A549 (cell line): ENCODE results near the gene GARS1. TPM values are rescaled to one million over a fixed set of nuclear protein-coding genes. Genes with fewer than 3 reads are reported as not detected.

Experiments
- ATAC-seq, 2 experiments: fragments of 200-7000 bp in 1 of 2; fragments of >200 bp in 1 of 2; cut with Nextera tagmentation in 1 of 2; cut with Tn5 transposase in 1 of 2; 3 replicates each; pipeline versions ENCODE4 v1.8.0 to v1.9.1; 2018 to 2020; ENCODE audit warnings: mild to moderate bottlenecking in 1 of 2, moderate library complexity in 1 of 2
- CTCF ChIA-PET: fragments of 300-600 bp; sonication (Branson Sonifier 250); formaldehyde crosslinking; extraction: SDS; loops from one replicate; lab custom pipeline; 2021; ENCODE audit warnings: antibody characterized with exemption, inconsistent platforms; lab: Yijun Ruan, JAX
- POLR2A ChIA-PET: fragments of 350-600 bp; formaldehyde crosslinking; extraction: SDS; loops from one replicate; lab custom pipeline; 2021; ENCODE audit warnings: antibody characterized with exemption, inconsistent platforms; lab: Yijun Ruan, JAX
- DNase-seq, 2 experiments: peaks; one replicate each; pipeline versions ENCODE4 v3.0.0 to v3.0.0-alpha.2; 2011 to 2016; ENCODE audit warnings: low read depth in 1 of 2, low spot score in 1 of 2
- FAIRE-seq: peaks from 2 replicates; lab custom pipeline; 2011; peaks lifted over from hg19 to GRCh38; lab: Jason Lieb, UNC
- H3K27ac ChIP-seq, 2 experiments: fragments of >200 bp; sonication (Bioruptor Twin); formaldehyde crosslinking; 3 replicates each; pipeline ENCODE4 v1.5.1; 2016 to 2017
- H3K4me1 ChIP-seq: fragments of >200 bp; sonication (Bioruptor Twin); formaldehyde crosslinking; 3 replicates; pipeline ENCODE4 v1.6.1; 2016
- H3K4me2 ChIP-seq: fragments of >200 bp; sonication (Bioruptor Twin); formaldehyde crosslinking; 3 replicates; pipeline ENCODE4 v1.6.1; 2016
- H3K4me3 ChIP-seq: fragments of >200 bp; sonication (Bioruptor Twin); formaldehyde crosslinking; 3 replicates; pipeline ENCODE4 v1.5.1; 2016
- H3K9me3 ChIP-seq: fragments of >200 bp; sonication (Bioruptor Twin); formaldehyde crosslinking; 3 replicates; pipeline ENCODE4 v1.6.1; 2016
- ATOH8 ChIP-seq: fragments of 250-450 bp; sonication (Bioruptor Pico); IDR thresholded peaks from 2 replicates; pipeline ENCODE4 v1.5.0; 2020; ENCODE audit warnings: low read depth, mild to moderate bottlenecking, moderate library complexity
- CEBPB ChIP-seq, 2 experiments: fragments of >200 bp in 1 of 2; sonication (Bioruptor Twin) in 1 of 2; formaldehyde crosslinking in 1 of 2; IDR thresholded peaks; 2 replicates each; pipeline ENCODE4 v1.6.1; 2012 to 2016
- CHD2 ChIP-seq: fragments of 150-350 bp; IDR thresholded peaks from 2 replicates; pipeline ENCODE4 v1.6.1; 2014; ENCODE audit warnings: low read length; ENCODE audit not compliant: partially characterized antibody
- CHD4 ChIP-seq: fragments of 200-600 bp; sonication (generic); IDR thresholded peaks from 2 replicates; pipeline ENCODE4 v1.6.1; 2016; ENCODE audit warnings: antibody characterized with exemption, mild to moderate bottlenecking, borderline replicate concordance
- ESRRA ChIP-seq: fragments of 150-350 bp; IDR thresholded peaks from 2 replicates; pipeline ENCODE4 v1.6.1; 2014; ENCODE audit warnings: mild to moderate bottlenecking, low read length, borderline replicate concordance
- FOSB ChIP-seq: fragments of 250-450 bp; sonication (Bioruptor Pico); IDR thresholded peaks from 2 replicates; pipeline ENCODE4 v1.5.0; 2020; ENCODE audit warnings: mild to moderate bottlenecking, moderate library complexity
- FOXS1 ChIP-seq: fragments of 250-450 bp; sonication (Bioruptor Pico); IDR thresholded peaks from 2 replicates; pipeline ENCODE4 v1.5.0; 2020; ENCODE audit warnings: mild to moderate bottlenecking, moderate library complexity
- HEYL ChIP-seq: fragments of 250-450 bp; sonication (Bioruptor Pico); IDR thresholded peaks from 2 replicates; pipeline ENCODE4 v1.8.0; 2021; ENCODE audit warnings: mild to moderate bottlenecking, moderate library complexity
- HOXB5 ChIP-seq: fragments of 250-450 bp; sonication (Bioruptor Pico); IDR thresholded peaks from 2 replicates; pipeline ENCODE4 v1.5.0; 2020; ENCODE audit warnings: mild to moderate bottlenecking, moderate library complexity
- KDM1A ChIP-seq: fragments of 200-600 bp; sonication (generic); IDR thresholded peaks from 2 replicates; pipeline ENCODE4 v1.6.1; 2016; ENCODE audit warnings: low read depth, mild to moderate bottlenecking
- KDM5A ChIP-seq: fragments of 200-600 bp; sonication (generic); IDR thresholded peaks from 2 replicates; pipeline ENCODE4 v1.6.1; 2016; ENCODE audit warnings: antibody characterized with exemption, mild to moderate bottlenecking
- NPAS2 ChIP-seq: fragments of 250-450 bp; sonication (Bioruptor Pico); IDR thresholded peaks from 2 replicates; pipeline ENCODE4 v1.8.0; 2022; ENCODE audit warnings: mild to moderate bottlenecking, moderate library complexity, borderline replicate concordance
- POLR2AphosphoS2 ChIP-seq: conservative IDR thresholded peaks from 2 replicates; pipeline ENCODE4 v1.6.1; 2012; ENCODE audit warnings: low read length, improper control_type of control experiment, inconsistent platforms
- RARB ChIP-seq: fragments of 250-450 bp; sonication (Bioruptor Pico); IDR thresholded peaks from 2 replicates; pipeline ENCODE4 v1.8.0; 2021; ENCODE audit warnings: mild to moderate bottlenecking, moderate library complexity
- REST ChIP-seq: fragments of 200-600 bp; sonication (generic); IDR thresholded peaks from 2 replicates; pipeline ENCODE4 v1.6.1; 2016; ENCODE audit warnings: antibody characterized with exemption, mild to moderate bottlenecking, moderate library complexity
- SMC3 ChIP-seq: fragments of >200 bp; sonication (Bioruptor Twin); formaldehyde crosslinking; IDR thresholded peaks from 3 replicates; pipeline ENCODE4 v1.6.1; 2018; ENCODE audit warnings: inconsistent platforms
- SREBF2 ChIP-seq: fragments of 450-650 bp; IDR thresholded peaks from 2 replicates; pipeline ENCODE4 v1.6.1; 2014; ENCODE audit warnings: mild to moderate bottlenecking, moderate library complexity
- TP53 ChIP-seq: fragments of 250-450 bp; sonication (Bioruptor Pico); IDR thresholded peaks from 2 replicates; pipeline ENCODE4 v1.5.0; 2021; ENCODE audit warnings: mild to moderate bottlenecking, moderate library complexity
- ZC3H11A ChIP-seq: fragments of 450-650 bp; IDR thresholded peaks from 2 replicates; pipeline ENCODE4 v1.6.1; 2014; ENCODE audit warnings: antibody characterized with exemption, mild to moderate bottlenecking
- ZFP36 ChIP-seq: fragments of 450-650 bp; IDR thresholded peaks from 2 replicates; pipeline ENCODE4 v1.6.1; 2014; ENCODE audit warnings: borderline replicate concordance; ENCODE audit not compliant: partially characterized antibody
- ZSCAN20 ChIP-seq: fragments of 250-450 bp; sonication (Bioruptor Pico); IDR thresholded peaks from 2 replicates; pipeline ENCODE4 v1.8.0; 2022; ENCODE audit warnings: mild to moderate bottlenecking, moderate library complexity
- WGBS: methylation state at CpG from one replicate; pipeline ENCODE4 v1.1.6; 2017; ENCODE audit errors: missing lambda C conversion rate; 5-methylcytosine and 5-hydroxymethylcytosine counted together
- polyA plus RNA-seq, 4 experiments: library from polyadenylated mRNA; depleted of rRNA in 3 of 4; stranded (reverse); fragments of >200 nt; fragmentation: RNase III in 1 of 4; extraction: RNeasy Plus Mini Kit Qiagen cat#74134 plus additional on column Dnase treatment in 1 of 4; gene quantifications; 2 replicates in 3 of 4; 3 replicates in 1 of 4; pipeline ENCODE4 v1.2.3, GENCODE V29; 2011 to 2017
- TF ChIP-seq, protein P1 (sequence below): fragments of 150-350 bp; IDR thresholded peaks from 2 replicates; pipeline ENCODE4 v1.6.1; 2014; ENCODE audit warnings: low read depth, mild to moderate bottlenecking, low read length

The GARS1 gene
- polyA plus RNA-seq, 2 of the 4 experiments (the other 2 are of a cell fraction), result 134 to 608 TPM

GRCh38 chr7:30662431-30662939, 67.8 kb downstream of the GARS1 start:
- 47% methylated on average over 9 of the region's 9 CpGs for WGBS
- Histone ChIP-seq H3K4me3 (no peak overlapping the region), H3K27ac (no peak overlapping the region), H3K9me3 (no peaks in the 10 kb centered on the region), H3K4me2 (no peak overlapping the region), H3K4me1 (no peaks in the 10 kb centered on the region)
- TF ChIP-seq TP53, result no peak
- TF ChIP-seq SREBF2, result no peak
- TF ChIP-seq RARB, result no peak
- no peak for TF ChIP-seq FOSB (CRISPR knock-in tag)
- no peak for TF ChIP-seq ZC3H11A
- POLR2A ChIA-PET, result no interaction called here
- no peak for DNase-seq
- CTCF ChIA-PET, result interaction anchor here (1.4 kb wide), 1 partner anchor 79 kb away, joined by 4 read pairs; no protein-coding TSS in a partner anchor
- ATAC-seq, result no peak
- no peak for FAIRE-seq

DNA sequence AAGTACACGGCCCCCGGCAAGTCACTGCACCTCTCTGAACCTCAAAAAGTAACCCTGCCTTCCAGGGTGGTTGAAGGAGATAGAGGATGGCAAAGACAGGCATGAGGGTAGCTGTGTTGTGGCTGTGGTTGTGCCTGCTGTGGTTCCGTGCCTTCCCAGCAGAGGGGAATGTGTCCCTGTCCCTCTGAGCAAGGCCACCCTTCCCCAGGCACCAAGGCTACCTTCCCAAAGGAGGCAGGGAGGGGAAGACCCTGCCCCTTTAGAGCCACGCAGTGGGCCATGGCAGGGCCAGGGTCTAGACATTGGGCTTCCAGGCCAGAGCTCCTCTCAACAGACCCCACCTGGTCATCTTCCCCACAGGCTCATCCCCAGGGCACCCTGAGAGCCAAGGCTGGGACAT, 68.7 kb downstream of the GARS1 start:
- TF ChIP-seq KDM1A (no peak), ATOH8 (CRISPR knock-in tag) (no peak), ZSCAN20 (CRISPR knock-in tag) (no peak), ZFP36 (no peak), CEBPB (IDR thresholded peaks at IDR 0.05) (no peak), SREBF2 (no peak), NPAS2 (CRISPR knock-in tag) (no peak), FOXS1 (CRISPR knock-in tag) (no peak), CHD4 (no peak), ESRRA (no peak), SMC3 (no peak), KDM5A (no peak), HOXB5 (CRISPR knock-in tag) (no peak), POLR2AphosphoS2 (no peak), CHD2 (no peak), REST (no peak), HEYL (no peak)
- TF ChIP-seq, protein P1, sequence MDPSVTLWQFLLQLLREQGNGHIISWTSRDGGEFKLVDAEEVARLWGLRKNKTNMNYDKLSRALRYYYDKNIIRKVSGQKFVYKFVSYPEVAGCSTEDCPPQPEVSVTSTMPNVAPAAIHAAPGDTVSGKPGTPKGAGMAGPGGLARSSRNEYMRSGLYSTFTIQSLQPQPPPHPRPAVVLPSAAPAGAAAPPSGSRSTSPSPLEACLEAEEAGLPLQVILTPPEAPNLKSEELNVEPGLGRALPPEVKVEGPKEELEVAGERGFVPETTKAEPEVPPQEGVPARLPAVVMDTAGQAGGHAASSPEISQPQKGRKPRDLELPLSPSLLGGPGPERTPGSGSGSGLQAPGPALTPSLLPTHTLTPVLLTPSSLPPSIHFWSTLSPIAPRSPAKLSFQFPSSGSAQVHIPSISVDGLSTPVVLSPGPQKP, result no peak
- TF ChIP-seq, all 56 proteins: peak for 0
- H3K27ac ChIP-seq, result no peak overlapping the region
- H3K4me3 ChIP-seq, result no peak overlapping the region
- CTCF ChIA-PET, result interaction anchor here (1.0 to 1.5 kb wide), 4 partner anchors 9 to 114 kb away, joined by 3 to 7 read pairs (median 4); no protein-coding TSS in a partner anchor
- POLR2A ChIA-PET, result no interaction called here
- no peaks in the 10 kb centered on the region for H3K9me3 ChIP-seq
- FAIRE-seq (no peak), DNase-seq (no peak), ATAC-seq (peak in 1 of 2 experiments; percentile 34; a peak in 2 of 6 replicates)
- H3K4me2 ChIP-seq, result no peak overlapping the region
- no peaks in the 10 kb centered on the region for H3K4me1 ChIP-seq
- WGBS, result 5% methylated on average over 4 of the region's 4 CpGs
